ENCODE results near the gene FBXL14. TPM values are rescaled to one million over a fixed set of nuclear protein-coding genes. Genes with fewer than 3 reads are reported as not detected.
"Not testable (repeated sequence)": the region's sequence is repeated elsewhere in the genome, so short reads cannot be mapped to it uniquely, and the experiment has no call there.

The FBXL14 gene
- total RNA-seq, 4 donors from 2014 or later = 14.5 to 30.9 (median 21.4) TPM

GRCh38 chr12:1564067-1564466, 30.3 kb downstream of the FBXL14 start:
- Histone ChIP-seq H3K27ac (no peak overlapping the region), H3K4me1 (no peaks in the 10 kb centered on the region), H3K4me3 (replicated peaks in 1 of 3) (no peak overlapping the region), H3K9me3 (no peaks in the 10 kb centered on the region), H3K27me3 (no peaks in the 10 kb centered on the region), H3K36me3 (no peaks in the 10 kb centered on the region)
- 86 to 90% methylated on average over 2 of the region's 2 CpGs for WGBS, 2 donors
- no peak for DNase-seq
- TF ChIP-seq POLR2A (IDR thresholded peaks at IDR 0.05) = no peak
- no peak for TF ChIP-seq CTCF (IDR thresholded peaks at IDR 0.05)
- intact Hi-C loops (cut with DNase I) = no loop called here

- TF ChIP-seq CTCF (IDR thresholded peaks at IDR 0.05) = no peak
- Histone ChIP-seq H3K4me1 (no peaks in the 10 kb centered on the region), H3K9me3 (no peaks in the 10 kb centered on the region), H3K36me3 (no peaks in the 10 kb centered on the region), H3K4me3 (replicated peaks in 1 of 3) (no peak overlapping the region), H3K27me3 (no peaks in the 10 kb centered on the region), H3K27ac (no peak overlapping the region)
- DNase-seq = no peak
- intact Hi-C loops (cut with DNase I) = no loop called here
- WGBS, 2 donors = 88 to 89% methylated on average over 18 of the region's 18 CpGs
Observed at GRCh38 chr12:1562813-1563407, 31.5 kb downstream of the FBXL14 start.

DNA sequence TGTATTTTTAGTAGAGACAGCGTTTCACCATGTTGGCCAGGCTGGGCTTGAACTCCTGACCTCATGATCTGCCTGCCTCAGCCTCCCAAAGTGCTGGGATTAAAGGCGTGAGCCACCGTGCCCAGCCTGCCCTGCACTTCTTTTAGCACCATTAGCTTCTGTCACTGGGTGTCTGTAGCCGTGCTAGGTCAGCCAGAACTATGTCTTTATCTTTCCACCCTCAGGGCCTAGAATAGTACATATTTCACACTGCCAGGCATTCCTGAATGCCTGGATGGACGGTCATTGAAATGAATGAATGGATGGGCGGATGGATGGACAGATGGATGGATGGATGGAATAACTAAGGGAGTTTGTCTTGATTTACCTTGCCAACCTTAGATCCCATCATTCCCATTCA, 33.7 kb downstream of the FBXL14 start:
- no peak for TF ChIP-seq POLR2A (IDR thresholded peaks at IDR 0.05)
- TF ChIP-seq CTCF (IDR thresholded peaks at IDR 0.05) = no peak
- intact Hi-C loops (cut with DNase I) = no loop called here
- H3K27ac ChIP-seq = no peak overlapping the region
- 92 to 93% methylated on average over 5 to 6 of the region's 6 CpGs for WGBS, 2 donors
- DNase-seq = no peak
- H3K9me3 ChIP-seq = no peaks in the 10 kb centered on the region
- H3K4me1 ChIP-seq = no peaks in the 10 kb centered on the region
- H3K4me3 ChIP-seq (replicated peaks in 1 of 3) = no peak overlapping the region
- H3K27me3 ChIP-seq = no peaks in the 10 kb centered on the region
- no peaks in the 10 kb centered on the region for H3K36me3 ChIP-seq

DNA sequence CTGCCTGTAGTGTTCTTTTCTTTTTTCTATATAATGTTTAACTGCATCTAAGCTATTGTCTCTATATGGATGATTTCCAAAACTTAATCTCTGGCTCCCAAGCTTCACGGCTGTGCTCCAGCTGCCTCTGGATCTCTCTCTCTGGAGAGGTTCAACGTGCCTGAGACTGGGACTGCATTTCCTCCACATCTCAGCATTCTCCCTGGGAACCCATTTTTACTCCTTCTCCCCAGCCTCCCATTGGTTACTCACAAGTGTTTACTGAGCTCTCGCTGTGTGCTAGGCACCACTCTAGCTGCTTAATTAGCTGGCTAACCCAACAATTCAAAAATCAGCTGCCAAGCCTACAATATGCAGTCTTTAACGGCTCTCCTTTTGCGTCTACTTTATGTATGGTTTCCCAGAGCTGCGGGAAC, 34.7 kb downstream of the FBXL14 start:
- Histone ChIP-seq H3K4me3 (replicated peaks in 1 of 3) (no peak overlapping the region), H3K27ac (no peak overlapping the region), H3K9me3 (no peaks in the 10 kb centered on the region), H3K27me3 (no peaks in the 10 kb centered on the region), H3K4me1 (no peaks in the 10 kb centered on the region), H3K36me3 (no peaks in the 10 kb centered on the region)
- intact Hi-C loops (cut with DNase I) = no loop called here
- 63 to 69% methylated on average over 6 of the region's 6 CpGs for WGBS, 2 donors
- no peak for DNase-seq
- TF ChIP-seq CTCF (IDR thresholded peaks at IDR 0.05) (no peak), POLR2A (IDR thresholded peaks at IDR 0.05) (no peak)

- WGBS, 2 donors = 88 to 89% methylated on average over 12 to 15 of the region's 15 CpGs
- H3K4me3 ChIP-seq (replicated peaks in 1 of 3); H3K36me3 ChIP-seq; intact Hi-C loops (cut with DNase I); H3K27me3 ChIP-seq; H3K4me1 ChIP-seq; DNase-seq; H3K9me3 ChIP-seq; H3K27ac ChIP-seq: not testable (repeated sequence)
Observed at GRCh38 chr12:1558108-1558507, 36.3 kb downstream of the FBXL14 start.
